Mesendoderm (in vitro differentiated cells): ENCODE measurements around the gene PTGES.

ENCODE experiments used
- DNase-seq: peaks from one replicate; pipeline ENCODE4 v3.0.0; 2013
- H2AK5ac ChIP-seq: 2 replicates; pipeline ENCODE4 v1.6.1; 2013; ENCODE audit warnings: low read length, inconsistent platforms
- H2BK120ac ChIP-seq: 2 replicates; pipeline ENCODE4 v1.6.1; 2013; ENCODE audit warnings: low read depth, mild to moderate bottlenecking, low read length, moderate library complexity, mixed read lengths
- H2BK15ac ChIP-seq: replicated peaks from 2 replicates; pipeline ENCODE4 v1.6.1; 2013; ENCODE audit warnings: low read depth, mild to moderate bottlenecking, moderate library complexity
- H2BK5ac ChIP-seq: 2 replicates; pipeline ENCODE4 v1.6.1; 2013; ENCODE audit warnings: low read length, inconsistent platforms
- H3K18ac ChIP-seq: 2 replicates; pipeline ENCODE4 v1.6.1; 2013; ENCODE audit warnings: mild to moderate bottlenecking, low read length, mixed read lengths
- H3K23ac ChIP-seq: one replicate; pipeline ENCODE4 v1.6.1; 2013; ENCODE audit warnings: low read length
- H3K27ac ChIP-seq: 2 replicates; pipeline ENCODE4 v1.5.1; 2013; ENCODE audit warnings: low read depth, mild to moderate bottlenecking, inconsistent platforms, low read length, moderate library complexity
- H3K27me3 ChIP-seq: 2 replicates; pipeline ENCODE4 v1.6.1; 2013; ENCODE audit warnings: low read length, control low read depth, mild to moderate bottlenecking, inconsistent platforms; ENCODE audit not compliant: insufficient read depth, poor library complexity
- H3K36me3 ChIP-seq: 2 replicates; pipeline ENCODE4 v1.6.1; 2013; ENCODE audit warnings: low read length, inconsistent platforms; ENCODE audit not compliant: control insufficient read depth, insufficient read depth
- H3K4ac ChIP-seq: one replicate; pipeline ENCODE4 v1.6.1; 2013; ENCODE audit warnings: low read depth, mild to moderate bottlenecking, low read length, moderate library complexity
- H3K4me1 ChIP-seq: 2 replicates; pipeline ENCODE4 v1.6.1; 2013; ENCODE audit warnings: low read depth, low read length, inconsistent platforms; ENCODE audit not compliant: control insufficient read depth
- H3K4me2 ChIP-seq: 2 replicates; pipeline ENCODE4 v1.6.1; 2013; ENCODE audit warnings: low read length
- H3K4me3 ChIP-seq: 2 replicates; pipeline ENCODE4 v1.5.1; 2013; ENCODE audit warnings: mild to moderate bottlenecking, low read length
- H3K56ac ChIP-seq: one replicate; pipeline ENCODE4 v1.6.1; 2013; ENCODE audit warnings: low read length
- H3K79me1 ChIP-seq: 2 replicates; pipeline ENCODE4 v1.6.1; 2013; ENCODE audit warnings: low read length, inconsistent platforms
- H3K79me2 ChIP-seq: 2 replicates; pipeline ENCODE4 v1.6.1; 2013; ENCODE audit warnings: mild to moderate bottlenecking, low read length; ENCODE audit not compliant: control insufficient read depth, insufficient read depth
- H3K9ac ChIP-seq: 2 replicates; pipeline ENCODE4 v1.6.1; 2013; ENCODE audit warnings: low read length, inconsistent platforms
- H4K5ac ChIP-seq: one replicate; pipeline ENCODE4 v1.6.1; 2013; ENCODE audit warnings: low read length
- H4K8ac ChIP-seq: one replicate; pipeline ENCODE4 v1.6.1; 2013; ENCODE audit warnings: low read depth, mild to moderate bottlenecking, control low read depth, low read length, moderate library complexity
- WGBS: extraction: QIAGEN DNeasy Blood & Tissue Kit; methylation state at CpG from one replicate; pipeline ENCODE4 v1.1.7; 2013; ENCODE audit warnings: low lambda C conversion rate, missing lambda C conversion rate; ENCODE audit not compliant: insufficient coverage; ENCODE audit errors: extremely low coverage; 5-methylcytosine and 5-hydroxymethylcytosine counted together

Gene PTGES

DNA sequence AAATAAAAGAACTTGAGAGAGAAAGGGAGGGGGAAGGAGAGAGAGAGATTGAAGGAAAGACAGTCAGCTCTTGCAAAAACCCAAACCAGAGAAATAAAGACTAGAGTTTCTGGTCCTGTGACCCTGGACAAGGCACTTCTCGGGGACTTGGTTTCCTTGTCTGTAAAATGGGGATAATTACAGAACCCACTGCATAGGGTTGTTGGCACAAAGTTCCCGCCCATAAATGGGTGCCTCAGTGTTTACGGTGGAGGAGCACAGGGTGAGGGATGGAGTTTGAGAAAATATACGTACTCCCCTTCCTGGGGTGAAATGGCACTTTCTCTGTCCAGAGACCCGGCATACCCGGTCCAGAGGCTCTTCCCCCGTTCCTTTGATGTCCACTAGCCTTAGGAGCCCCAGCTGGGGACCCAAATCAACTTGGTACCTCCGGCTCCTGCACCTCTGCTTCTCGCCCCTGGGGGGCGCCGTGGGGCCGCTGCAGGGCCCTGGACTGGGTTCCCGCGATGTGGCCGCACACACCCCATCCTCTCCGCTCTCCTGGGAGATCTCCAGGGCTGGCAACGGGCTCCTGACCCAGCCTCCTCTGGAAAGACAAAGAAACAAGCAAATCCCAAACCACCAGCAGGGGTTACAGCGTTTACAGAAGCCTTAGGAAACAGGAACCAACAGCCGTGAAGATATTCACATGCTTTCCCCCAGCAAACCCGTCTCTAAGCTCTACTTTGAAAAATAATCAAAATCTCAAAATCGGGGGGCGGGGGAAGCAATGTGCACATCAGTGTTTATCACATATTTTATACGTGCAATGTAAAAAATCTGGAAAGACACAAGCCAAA, 26.3 kb downstream of the PTGES start:
- Histone ChIP-seq H4K8ac (no peak overlapping the region), H3K23ac (no peak overlapping the region), H3K56ac (no peak overlapping the region), H3K4ac (no peak overlapping the region), H3K18ac (no peak overlapping the region), H2AK5ac (no peak overlapping the region), H2BK15ac (no peak overlapping the region), H3K4me2 (no peak overlapping the region), H3K79me1 (no peaks in the 10 kb centered on the region), H3K4me1 (no peaks in the 10 kb centered on the region), H3K79me2 (no peaks in the 10 kb centered on the region), H3K27me3 (no peaks in the 10 kb centered on the region), H3K4me3 (no peak overlapping the region), H2BK120ac (no peak overlapping the region), H4K5ac (no peak overlapping the region), H3K9ac (no peak overlapping the region), H3K27ac (no peak overlapping the region), H2BK5ac (no peak overlapping the region), H3K36me3 (no peaks in the 10 kb centered on the region)
- peak; percentile 97 for DNase-seq
- no CpG with 5 or more reads among the region's 23 CpGs for WGBS

DNA sequence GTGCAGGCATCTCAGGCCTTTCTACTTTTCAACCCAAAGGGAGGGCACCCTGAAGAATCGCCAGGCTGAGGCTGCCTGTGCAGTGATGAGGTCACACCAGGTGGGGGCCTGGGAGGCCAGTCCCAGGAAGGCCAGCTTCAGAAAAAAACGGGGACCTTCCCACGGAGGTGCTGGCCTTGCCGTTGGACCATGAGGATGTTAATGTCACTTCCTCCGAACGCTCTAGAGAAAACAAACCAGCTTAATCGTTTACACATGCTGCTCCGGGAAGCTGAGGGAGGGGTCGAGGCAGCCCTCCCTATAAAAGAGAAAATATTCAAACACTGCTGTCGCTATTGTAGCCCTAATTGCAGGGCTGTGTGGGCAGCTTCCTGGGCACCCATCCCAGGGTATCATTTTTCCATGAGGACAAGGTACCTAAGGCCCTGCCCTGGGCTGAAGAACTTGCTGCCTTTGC, 27.0 kb downstream of the PTGES start:
- Histone ChIP-seq H2BK120ac (no peak overlapping the region), H3K36me3 (no peaks in the 10 kb centered on the region), H3K27me3 (no peaks in the 10 kb centered on the region), H3K23ac (no peak overlapping the region), H3K4me2 (no peak overlapping the region), H3K79me1 (no peaks in the 10 kb centered on the region), H2BK15ac (no peak overlapping the region), H4K5ac (no peak overlapping the region), H2BK5ac (no peak overlapping the region), H3K4ac (no peak overlapping the region), H3K4me3 (no peak overlapping the region), H2AK5ac (no peak overlapping the region), H3K27ac (no peak overlapping the region), H3K79me2 (no peaks in the 10 kb centered on the region), H3K9ac (no peak overlapping the region), H3K56ac (no peak overlapping the region), H3K18ac (no peak overlapping the region), H3K4me1 (no peaks in the 10 kb centered on the region), H4K8ac (no peak overlapping the region)
- WGBS: no CpG with 5 or more reads among the region's 10 CpGs
- DNase-seq: no peak

DNA sequence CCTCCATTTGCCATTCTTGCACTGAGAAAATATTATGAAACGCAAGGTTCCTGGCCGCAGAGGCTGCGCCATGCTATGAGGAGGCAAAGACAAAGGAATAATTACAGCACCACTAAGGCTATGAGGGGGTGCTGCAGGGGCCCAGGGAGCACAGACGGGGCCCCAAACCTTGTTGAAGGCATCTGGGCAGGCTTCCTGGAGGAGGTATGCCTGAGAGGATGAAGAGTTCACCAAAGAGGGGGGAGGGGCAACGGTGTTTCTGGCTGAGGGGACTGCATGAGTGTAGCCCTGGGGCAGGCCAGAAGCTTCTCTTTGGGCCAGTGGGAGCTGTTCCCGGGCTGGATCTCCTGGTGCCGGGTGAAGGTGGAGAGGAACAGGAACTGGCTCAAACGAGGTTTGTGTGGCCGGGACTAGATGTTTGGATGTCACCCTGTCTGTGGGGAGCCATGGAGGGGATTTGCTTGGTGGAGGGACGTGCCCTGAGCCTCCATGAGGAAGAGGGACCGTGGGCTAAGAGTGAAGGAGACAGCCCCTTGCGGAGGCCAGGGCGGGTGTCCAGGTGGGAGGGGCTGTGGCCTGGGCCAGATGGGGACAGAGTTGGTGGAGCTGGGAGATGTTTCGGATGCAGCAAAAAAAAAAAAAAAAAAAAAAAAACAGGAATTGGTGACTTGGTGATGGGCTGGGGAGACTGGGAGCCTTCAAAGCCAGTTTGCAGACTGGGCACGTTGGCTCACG, 28.2 kb downstream of the PTGES start:
- no peak for DNase-seq
- no peaks in the 10 kb centered on the region for H3K79me2 ChIP-seq
- H2BK120ac ChIP-seq: no peak overlapping the region
- H4K8ac ChIP-seq: no peak overlapping the region
- no CpG with 5 or more reads among the region's 16 CpGs for WGBS
- no peak overlapping the region for H3K4ac ChIP-seq
- H3K27ac ChIP-seq: no peak overlapping the region
- no peak overlapping the region for H3K56ac ChIP-seq
- no peak overlapping the region for H3K23ac ChIP-seq
- no peak overlapping the region for H2BK5ac ChIP-seq
- no peak overlapping the region for H3K4me3 ChIP-seq
- H3K27me3 ChIP-seq: no peaks in the 10 kb centered on the region
- H2AK5ac ChIP-seq: no peak overlapping the region
- H3K9ac ChIP-seq: no peak overlapping the region
- H2BK15ac ChIP-seq: no peak overlapping the region
- H3K79me1 ChIP-seq: no peaks in the 10 kb centered on the region
- H3K4me2 ChIP-seq: no peak overlapping the region
- H3K18ac ChIP-seq: no peak overlapping the region
- H3K4me1 ChIP-seq: no peaks in the 10 kb centered on the region
- no peaks in the 10 kb centered on the region for H3K36me3 ChIP-seq
- H4K5ac ChIP-seq: no peak overlapping the region

DNA sequence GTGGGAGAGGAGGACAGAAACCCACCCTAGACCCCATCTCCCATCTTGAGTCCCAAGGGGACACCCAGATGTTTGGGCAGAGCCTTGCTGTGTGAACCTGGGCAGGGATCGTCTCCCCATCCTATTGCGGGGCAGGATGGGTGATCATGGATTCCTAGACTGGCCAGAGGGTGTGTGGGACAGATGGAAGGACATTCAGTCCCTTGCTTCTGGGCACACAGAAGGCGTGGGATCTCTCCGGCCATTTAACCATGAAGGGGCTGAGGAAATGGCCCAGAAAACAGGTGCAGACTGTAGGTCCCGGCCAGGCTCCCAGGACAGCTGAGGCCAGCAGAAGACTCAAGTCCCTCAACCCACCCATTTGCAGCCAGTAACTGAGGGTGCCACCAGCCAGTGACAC, 29.9 kb downstream of the PTGES start:
- Histone ChIP-seq H3K79me2 (no peaks in the 10 kb centered on the region), H3K27ac (no peak overlapping the region), H3K4me1 (no peaks in the 10 kb centered on the region), H4K8ac (no peak overlapping the region), H3K56ac (no peak overlapping the region), H3K79me1 (no peaks in the 10 kb centered on the region), H3K4me2 (no peak overlapping the region), H2AK5ac (no peak overlapping the region), H3K4ac (no peak overlapping the region), H2BK15ac (no peak overlapping the region), H2BK5ac (no peak overlapping the region), H3K27me3 (no peaks in the 10 kb centered on the region), H4K5ac (no peak overlapping the region), H3K4me3 (no peak overlapping the region), H3K23ac (no peak overlapping the region), H3K36me3 (no peaks in the 10 kb centered on the region), H3K9ac (no peak overlapping the region), H2BK120ac (no peak overlapping the region), H3K18ac (no peak overlapping the region)
- no CpG with 5 or more reads among the region's 5 CpGs for WGBS
- DNase-seq: no peak

DNA sequence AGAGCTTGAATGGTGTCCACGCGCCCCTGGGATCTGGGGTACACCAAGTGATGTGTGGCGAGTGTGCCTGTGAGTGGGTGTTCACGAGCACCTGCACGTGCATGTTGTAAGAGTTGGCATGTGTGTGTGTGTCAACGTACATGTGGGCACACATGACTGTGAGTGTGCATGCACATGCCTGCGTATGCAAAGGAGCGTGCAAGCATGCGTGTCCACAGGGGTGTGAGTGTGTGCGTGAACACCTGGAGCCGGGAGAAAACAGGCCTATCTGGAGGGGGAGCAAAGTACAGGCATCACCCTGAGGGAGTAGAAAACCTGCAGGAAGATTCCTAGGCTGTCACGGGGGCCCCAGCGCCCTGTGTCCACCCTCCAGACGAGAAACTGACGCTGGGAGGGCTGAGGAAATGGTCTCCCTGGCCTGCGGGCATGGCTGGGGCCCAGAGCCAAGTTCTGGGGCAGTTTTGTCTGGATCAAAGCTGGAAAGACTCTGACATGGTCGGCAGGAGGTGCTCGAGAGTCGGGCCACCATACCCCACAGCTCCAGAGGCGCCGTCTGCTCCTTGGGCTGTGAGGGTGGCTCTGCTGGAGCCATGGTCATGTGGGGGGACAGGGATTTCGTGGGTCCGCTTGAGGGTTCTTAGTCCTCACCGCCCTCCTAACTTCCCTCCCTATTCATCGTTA, 31.8 kb downstream of the PTGES start:
- H3K36me3 ChIP-seq: no peaks in the 10 kb centered on the region
- H3K79me2 ChIP-seq: no peaks in the 10 kb centered on the region
- no peak overlapping the region for H4K8ac ChIP-seq
- H3K9ac ChIP-seq: no peak overlapping the region
- no peak overlapping the region for H3K18ac ChIP-seq
- H2BK120ac ChIP-seq: no peak overlapping the region
- no peak overlapping the region for H2AK5ac ChIP-seq
- no peak for DNase-seq
- no peak overlapping the region for H3K23ac ChIP-seq
- no peak overlapping the region for H3K4me2 ChIP-seq
- no peak overlapping the region for H2BK15ac ChIP-seq
- no CpG with 5 or more reads among the region's 25 CpGs for WGBS
- no peaks in the 10 kb centered on the region for H3K79me1 ChIP-seq
- H4K5ac ChIP-seq: no peak overlapping the region
- H3K27ac ChIP-seq: no peak overlapping the region
- H2BK5ac ChIP-seq: no peak overlapping the region
- H3K56ac ChIP-seq: no peak overlapping the region
- H3K4me1 ChIP-seq: no peaks in the 10 kb centered on the region
- no peaks in the 10 kb centered on the region for H3K27me3 ChIP-seq
- no peak overlapping the region for H3K4me3 ChIP-seq
- H3K4ac ChIP-seq: no peak overlapping the region
